COLO829 (cell line): ENCODE measurements around the gene AREG.

Experiments used
- DNase-seq: peaks from one replicate; pipeline ENCODE4 v3.0.0; 2012; ENCODE audit warnings: low spot score

Gene AREG

GRCh38 chr4:74433043-74433442, 11.9 kb upstream of the AREG start:
- DNase-seq, result no peak

DNA sequence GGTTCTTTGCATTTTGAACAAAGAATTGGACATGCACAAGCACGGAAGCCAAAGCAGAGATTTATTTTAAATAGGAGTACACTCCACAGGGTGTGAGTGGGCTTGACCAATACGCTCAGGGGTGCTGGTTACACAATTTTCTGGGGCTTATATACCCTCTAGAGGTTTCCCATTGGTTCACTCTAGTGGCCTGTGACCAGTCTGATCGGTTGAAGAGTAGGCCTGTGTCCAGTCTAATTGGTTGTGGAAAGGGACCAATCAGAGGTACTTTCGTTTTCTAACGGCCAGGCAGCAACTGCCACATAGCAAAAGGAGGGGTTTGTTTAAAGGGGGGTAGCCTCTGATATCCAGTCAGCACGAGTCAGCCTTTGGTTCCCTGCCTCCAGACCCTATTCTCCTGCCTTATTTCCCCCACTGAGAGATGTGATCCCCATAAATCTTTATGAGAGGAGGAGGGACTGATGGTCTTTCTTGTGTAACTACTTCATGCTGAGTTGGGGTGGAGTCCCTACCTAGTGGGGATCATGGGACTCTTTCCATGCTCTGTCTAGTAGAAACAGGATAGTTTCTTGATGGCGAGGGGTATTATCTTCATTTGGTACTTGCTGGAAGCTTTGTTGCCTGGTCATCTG, 11.3 kb upstream of the AREG start:
- peak; percentile 27 for DNase-seq

GRCh38 chr4:74435296-74435695, 9.6 kb upstream of the AREG start:
- DNase-seq, result no peak

- no peak for DNase-seq
Measured at GRCh38 chr4:74437866-74438265, 7.1 kb upstream of the AREG start.

GRCh38 chr4:74438661-74439060, 6.3 kb upstream of the AREG start:
- DNase-seq, result no peak

- DNase-seq, result no peak
Measured at GRCh38 chr4:74439952-74440351, 5.0 kb upstream of the AREG start.

DNA sequence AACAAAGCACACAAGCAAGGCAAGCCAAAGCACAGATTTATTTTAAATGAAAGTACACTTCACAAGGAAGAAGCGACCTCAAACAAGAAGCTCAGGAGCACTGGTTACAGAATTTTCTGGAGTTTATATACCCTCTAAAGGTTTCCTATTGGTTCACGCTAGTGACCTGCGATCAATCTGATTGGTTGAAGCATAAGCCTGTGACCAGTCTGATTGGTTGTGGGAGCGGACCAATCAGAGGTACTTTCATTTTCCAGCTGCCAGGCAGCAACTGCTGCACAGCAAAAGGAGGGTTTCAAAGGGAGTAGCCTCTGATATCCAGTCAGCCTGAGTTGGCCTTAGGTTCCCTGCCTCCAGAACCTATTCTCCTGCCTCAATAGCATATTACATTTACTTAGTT, 4.6 kb upstream of the AREG start:
- no peak for DNase-seq

GRCh38 chr4:74441744-74442143, 3.2 kb upstream of the AREG start:
- no peak for DNase-seq

- no peak for DNase-seq
Measured at GRCh38 chr4:74446193-74446868, 1.4 kb downstream of the AREG start.

GRCh38 chr4:74446896-74447295, 2.0 kb downstream of the AREG start:
- no peak for DNase-seq

GRCh38 chr4:74447636-74448233, 2.8 kb downstream of the AREG start:
- no peak for DNase-seq

DNA sequence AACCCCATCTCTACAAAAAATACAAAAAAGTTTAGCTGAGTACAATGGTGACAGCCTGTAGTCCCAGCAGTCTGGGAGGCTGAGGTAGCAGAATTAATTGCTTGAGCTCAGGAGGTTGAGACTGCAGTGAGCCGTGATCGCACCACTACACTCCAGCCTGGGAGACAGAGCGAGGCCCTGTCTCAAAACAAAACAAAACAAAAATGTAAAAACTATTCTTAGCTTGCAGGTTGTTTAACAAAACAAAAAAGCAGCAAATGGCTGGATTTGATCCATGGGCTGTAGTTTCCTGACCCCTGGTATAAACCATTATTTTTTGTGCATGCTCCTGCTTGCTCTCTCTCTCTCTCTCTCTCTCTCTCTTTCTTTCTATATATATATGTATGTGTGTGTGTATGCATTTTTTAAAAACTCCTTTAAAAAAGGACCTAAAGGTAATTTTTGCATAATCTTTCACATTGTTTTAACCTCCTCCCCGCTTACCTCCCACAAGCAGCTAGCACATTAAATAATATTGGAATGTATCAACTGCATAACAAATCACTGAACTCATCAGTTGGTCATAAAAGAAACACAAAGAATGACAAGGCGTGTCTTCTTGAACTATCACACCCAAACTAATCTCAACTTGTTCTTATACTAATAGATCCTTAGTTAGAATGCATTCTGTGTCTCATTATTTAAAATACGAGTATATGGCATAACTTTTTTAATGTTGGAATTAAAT, 4.8 kb downstream of the AREG start:
- DNase-seq, result no peak

DNA sequence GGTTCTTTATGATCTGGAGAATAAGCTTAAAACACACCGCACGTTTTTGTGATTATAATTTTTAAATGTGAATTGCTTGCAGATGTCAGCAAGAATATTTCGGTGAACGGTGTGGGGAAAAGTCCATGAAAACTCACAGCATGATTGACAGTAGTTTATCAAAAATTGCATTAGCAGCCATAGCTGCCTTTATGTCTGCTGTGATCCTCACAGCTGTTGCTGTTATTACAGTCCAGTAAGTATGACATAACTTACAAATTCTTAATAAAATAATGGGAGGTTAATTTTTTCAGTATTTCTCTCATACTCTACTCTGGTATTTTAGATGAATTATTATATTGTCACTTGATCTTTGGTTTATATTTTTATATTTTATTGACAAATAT, 5.4 kb downstream of the AREG start:
- no peak for DNase-seq

GRCh38 chr4:74451214-74451661, 6.3 kb downstream of the AREG start:
- DNase-seq, result peak; percentile 67

DNA sequence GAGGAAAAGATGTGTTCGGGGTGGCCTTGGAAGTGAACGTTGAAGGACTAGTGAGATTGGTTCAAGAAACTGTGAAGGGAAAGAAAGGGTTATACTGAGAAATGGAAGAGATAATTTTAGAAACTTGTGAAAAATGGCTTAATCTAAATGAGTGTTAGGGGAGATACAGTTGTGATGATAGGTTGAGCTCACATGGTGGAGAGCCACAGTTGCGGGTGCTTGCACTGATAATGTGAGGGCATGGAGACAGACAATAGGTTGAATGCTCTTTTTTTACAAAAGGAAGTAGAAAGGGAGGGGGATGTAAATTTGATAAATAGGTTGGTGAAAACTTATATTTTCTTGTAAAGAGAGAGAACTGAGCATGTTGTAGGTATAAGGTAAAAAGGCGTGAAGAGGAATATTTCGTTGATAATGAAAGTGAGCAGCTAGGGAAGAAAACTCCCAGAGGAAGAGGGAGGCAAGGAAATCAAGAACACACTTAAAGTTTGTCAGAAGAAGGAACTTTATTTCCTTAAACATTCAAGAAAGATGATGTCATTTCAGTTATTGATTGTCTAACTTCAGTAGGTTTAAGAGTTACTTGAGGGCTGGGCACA, 8.2 kb downstream of the AREG start:
- DNase-seq, result no peak

DNA sequence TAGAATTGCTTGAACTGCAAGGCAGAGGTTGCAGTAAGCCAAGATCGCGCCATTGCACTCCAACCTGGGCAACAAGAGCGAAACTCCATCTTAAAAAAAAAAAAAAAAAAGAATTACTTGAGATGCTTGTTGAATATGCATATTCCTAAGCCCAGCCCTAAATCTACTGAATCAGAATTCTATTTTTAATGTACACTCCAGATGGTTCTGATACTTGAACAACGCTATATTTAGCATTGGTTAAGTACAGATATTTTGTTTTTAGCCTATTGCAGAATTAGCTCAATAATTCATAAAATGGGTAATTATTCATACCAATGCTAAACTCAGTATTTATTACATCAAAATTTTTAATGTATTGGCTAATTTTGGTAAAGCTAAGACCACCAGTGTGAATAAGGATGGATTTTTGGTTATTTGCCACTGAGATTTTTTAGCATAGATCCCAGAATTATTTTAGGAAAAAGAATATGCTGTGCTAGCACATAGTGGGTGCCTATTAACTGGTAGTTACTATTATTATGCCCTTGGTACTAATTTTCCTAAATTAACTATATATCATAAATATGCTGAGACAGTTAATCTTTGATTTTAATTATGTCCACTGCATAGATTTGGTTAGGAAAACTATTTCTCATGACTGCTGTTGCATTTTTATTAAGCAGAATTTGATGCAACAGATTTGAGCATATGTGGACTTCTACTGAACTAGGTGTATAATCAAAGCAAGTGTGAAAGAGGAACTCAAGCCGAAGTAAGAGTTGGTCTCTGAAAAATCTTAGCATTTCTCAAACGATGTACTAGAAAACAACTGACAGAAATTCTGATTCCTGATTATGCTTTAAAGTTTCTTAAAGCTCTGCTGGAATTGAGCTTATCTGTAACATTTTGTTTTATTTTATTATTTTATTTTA, 9.2 kb downstream of the AREG start:
- DNase-seq, result no peak

DNA sequence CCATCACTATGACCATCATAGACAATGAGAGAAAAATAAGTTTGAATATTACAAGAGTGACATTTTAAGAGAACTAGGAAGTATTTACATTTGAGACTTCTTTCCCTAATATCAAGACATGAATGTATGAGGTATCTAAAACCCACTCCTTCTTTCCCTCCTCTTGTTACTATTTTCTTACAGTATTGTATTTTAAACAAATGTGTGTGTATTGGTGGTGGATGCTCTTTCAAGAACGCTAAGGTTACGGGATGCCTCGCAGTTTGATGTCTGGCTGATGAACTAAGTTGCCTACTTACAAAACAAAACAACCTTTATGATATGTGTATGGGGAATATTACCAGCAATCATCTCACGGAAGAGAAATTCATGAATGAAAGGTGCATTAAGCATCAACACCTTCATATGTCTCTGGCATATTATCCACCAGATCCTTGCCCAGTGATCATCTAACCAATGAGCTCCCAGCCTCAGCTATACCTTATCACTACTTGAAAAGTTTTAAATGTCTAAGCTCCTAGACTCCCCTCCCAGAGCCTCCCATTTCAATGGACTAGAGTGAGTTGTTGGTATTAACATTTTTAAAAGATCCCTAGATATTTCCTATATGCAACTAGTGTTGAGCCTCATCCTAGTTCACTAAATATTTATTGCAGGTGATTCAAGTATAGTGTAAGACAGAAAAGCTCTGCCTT, 10.6 kb downstream of the AREG start:
- DNase-seq, result no peak

GRCh38 chr4:74456056-74456744, 11.3 kb downstream of the AREG start:
- no peak for DNase-seq

GRCh38 chr4:74456849-74457395, 12.0 kb downstream of the AREG start:
- DNase-seq, result no peak

DNA sequence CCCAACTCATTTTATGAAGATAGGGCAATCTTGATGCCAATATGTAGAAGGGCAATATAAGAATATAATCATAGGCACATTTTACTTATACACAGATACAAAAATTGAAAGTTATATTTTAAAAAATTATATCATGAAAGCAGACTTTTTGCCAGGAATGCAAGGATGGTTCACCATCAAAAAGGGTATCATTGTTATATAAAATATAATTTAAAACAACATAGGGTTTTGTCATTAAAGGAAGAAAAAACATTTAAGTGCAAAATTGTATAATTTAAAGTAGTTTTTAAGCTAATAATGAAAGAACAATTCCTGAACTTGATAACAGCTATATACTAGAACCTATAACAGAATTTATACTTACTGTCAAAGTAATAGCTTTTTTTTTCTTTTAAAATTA, 15.9 kb downstream of the AREG start:
- DNase-seq, result no peak
